Posterior vena cava (tissue), 2 donors: ENCODE data around the gene AMN1. TPM values are rescaled to one million over a fixed set of nuclear protein-coding genes. Genes with fewer than 3 reads are reported as not detected.

Experiments used
- DNase-seq: peaks from one replicate; pipeline ENCODE4 v3.0.0-alpha.2; 2020; ENCODE audit warnings: low spot score
- intact Hi-C, 2 donors: fragments of 100-400 bp; cut with DNase I; formaldehyde crosslinking; loops; one replicate each; pipeline versions ENCODE4 v1.14.1 to v1.14.2; 2022 to 2023
- total RNA-seq, 2 donors: library from RNA; stranded (reverse); fragmentation: NEBNext Ultra II Directional; extraction: Animal tissue kit (Norgen Biotek cat#: 25700); gene quantifications; one replicate each; pipeline ENCODE4 v1.2.1, GENCODE V29; 2021
- donor health status: DM: yes; HTN: yes; CAD: no.
- donor health status: DM: yes; HTN: yes; CAD: no.

Gene AMN1
- total RNA-seq, 2 donors from 2014 or later = 10.5 to 12.3 TPM

DNA sequence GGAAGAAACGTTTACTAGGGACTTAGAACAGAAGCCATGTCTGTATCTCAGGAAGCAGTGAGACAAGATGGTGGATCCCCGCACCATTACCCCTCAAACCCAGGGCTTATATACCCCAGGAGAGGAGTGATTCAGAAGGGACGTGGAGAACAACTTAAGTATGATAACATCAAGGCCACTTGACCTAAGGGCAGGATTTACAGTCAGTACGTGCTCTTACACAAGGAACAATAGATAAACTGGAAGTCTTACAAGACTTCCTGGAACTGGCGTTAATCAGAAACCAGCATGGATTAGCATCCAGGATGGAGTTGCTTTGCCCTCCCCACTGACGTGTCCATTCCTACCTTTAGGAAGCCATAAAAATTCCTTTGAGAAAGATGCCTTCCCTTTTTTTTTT, 77.9 kb downstream of the AMN1 start:
- DNase-seq = no peak
- intact Hi-C loops = loop anchor here in 1 of 2 donors (10.0 kb wide), 1 partner anchor 654 kb away; no protein-coding TSS in a partner anchor

DNA sequence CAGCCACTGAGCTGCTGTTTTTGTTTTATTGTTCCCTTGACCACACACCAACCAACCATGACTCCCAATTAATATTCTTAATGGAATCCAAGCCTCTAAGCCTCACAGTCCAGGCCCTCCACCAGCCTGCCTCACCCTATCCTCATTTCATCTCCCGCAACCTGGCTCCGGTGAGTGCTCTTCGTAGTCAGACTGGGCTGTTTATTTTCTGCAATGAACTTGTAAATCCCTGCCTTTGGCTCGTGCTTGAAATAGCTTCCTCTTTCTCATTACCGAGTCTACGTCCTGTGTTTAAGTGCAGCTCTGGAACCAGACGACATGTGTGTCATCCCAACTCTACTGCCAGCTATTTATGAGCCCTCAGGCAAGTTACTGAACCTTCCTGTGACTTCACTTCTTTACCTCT, 81.7 kb downstream of the AMN1 start:
- no peak for DNase-seq
- intact Hi-C loops = no loop called here

DNA sequence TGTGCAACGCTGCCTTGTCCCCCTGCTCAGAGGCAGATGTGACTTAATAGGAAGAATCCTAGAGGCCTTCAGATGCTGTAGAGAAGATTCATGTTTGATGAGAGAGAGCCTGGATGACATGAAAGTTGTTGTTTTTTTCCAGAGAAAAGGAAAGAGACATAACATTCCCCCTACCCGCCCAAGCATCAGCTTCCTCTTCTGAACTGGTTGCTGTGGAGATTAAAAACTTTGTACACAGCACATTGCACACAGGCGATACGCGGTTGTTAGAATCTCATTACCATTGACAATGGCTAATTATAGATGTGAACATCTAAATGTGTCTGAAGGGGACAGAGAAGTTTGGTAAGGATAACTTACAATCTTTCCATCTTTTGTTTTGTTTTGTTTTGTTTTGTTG, 82.9 kb downstream of the AMN1 start:
- intact Hi-C loops = no loop called here
- DNase-seq = no peak

DNA sequence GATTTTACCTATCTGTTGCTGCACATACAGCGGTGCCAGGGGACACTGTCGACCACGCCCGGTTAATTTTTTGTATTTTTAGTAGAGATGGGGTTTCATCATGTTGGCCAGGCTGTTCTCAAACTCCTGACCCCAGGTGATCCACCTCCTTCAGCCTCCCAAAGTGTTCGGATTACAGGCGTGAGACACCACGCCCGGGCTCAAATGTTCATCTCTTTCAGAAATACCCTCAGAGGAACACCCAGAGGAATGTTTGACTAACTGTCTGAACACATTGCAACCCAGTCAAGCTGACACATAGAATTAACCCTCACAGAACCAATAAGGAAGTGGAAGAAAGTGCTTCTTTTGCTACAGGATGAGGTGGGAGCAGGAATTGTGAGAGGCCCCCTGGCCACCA, 84.3 kb downstream of the AMN1 start:
- DNase-seq = no peak
- intact Hi-C loops = no loop called here

DNA sequence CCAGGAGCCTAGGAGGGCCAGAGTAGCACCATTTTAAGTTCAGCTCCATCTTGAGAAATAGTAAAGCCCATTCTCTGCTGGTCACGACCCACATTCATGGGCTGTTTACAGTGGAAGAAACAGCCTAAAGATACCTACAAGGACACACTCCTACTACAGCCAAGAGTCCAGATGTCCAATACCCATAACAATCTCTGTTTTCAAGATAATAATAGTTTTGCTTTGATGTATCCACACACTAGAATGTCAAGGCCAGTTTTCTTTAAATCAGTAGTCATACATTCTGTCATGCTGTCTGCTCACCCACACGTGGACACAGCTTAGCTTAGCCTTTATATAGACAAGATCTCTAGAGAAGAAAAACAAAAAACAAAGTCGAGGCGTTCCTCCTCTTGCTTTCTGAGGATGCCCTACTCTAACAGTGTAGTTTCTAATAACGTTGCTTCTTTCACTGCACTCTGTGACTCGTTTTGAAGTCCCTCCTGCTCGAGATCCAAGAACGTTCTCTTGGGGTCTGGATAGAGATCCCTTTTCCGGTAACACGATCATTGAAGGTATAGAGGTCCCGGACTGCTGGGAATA, 87.2 kb downstream of the AMN1 start:
- intact Hi-C loops = no loop called here

DNA sequence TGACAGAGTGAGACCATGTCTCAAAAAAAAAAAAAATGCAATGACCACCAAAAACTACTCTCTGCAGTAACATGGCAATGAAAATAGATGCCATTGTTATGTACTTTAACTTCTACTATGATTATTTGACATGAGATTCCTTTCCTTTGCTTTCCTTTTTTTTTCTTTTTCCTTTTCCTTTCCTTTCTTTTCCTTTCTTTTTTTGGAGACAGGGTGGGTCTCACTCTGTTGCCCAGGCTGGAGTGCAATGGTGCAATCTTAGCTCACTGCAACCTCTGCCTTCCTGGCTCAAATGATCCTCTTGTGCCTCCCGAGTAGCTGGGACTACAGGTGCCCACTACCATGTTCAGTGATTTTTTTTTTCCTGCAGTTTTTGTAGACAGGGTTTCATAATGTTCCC, 94.2 kb downstream of the AMN1 start:
- DNase-seq = no peak
- intact Hi-C loops = loop anchor here in 1 of 2 donors (5.0 kb wide), 1 partner anchor 232 kb away; no protein-coding TSS in a partner anchor

More for the DNA sequence above, 87.2 kb downstream of the AMN1 start:
- no peak for DNase-seq

DNA sequence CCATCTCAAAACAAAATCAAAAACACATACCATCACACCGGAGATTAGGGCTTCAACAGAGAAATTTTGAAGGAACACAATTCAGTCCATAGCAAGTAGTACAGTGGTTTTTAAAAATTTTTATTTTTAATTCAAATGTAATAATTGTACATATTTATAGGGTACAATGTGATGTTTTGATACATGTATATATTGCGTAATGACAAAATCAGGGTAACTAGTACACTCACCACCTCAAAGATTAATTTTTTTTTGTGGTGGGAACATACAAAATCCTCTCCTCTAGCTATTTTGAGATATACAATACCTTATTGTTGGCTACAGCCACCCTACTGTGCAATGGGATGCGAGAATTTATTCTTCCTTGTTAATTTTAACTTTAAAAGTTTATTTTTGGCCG, 95.4 kb downstream of the AMN1 start:
- intact Hi-C loops = no loop called here
- DNase-seq = no peak

DNA sequence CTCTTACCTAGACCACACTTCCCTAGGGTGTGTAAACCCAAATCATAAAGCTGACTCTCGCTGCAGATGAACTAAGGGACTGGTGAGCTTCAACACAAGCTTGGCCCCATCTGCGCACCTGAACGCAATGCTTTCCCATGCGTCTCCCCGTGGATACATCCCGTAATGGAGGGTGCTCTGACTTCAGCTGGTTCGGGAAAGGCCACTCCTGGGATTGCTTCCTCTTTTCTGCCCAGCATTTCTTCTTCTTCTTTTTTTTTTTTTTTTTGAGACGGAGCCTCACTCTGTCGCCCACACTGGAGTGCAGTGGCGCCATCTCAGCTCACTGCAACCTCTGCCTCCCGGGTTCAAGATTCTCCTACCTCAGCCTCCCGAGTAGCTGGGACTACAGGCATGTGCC, 97.0 kb downstream of the AMN1 start:
- intact Hi-C loops = no loop called here
- no peak for DNase-seq

DNA sequence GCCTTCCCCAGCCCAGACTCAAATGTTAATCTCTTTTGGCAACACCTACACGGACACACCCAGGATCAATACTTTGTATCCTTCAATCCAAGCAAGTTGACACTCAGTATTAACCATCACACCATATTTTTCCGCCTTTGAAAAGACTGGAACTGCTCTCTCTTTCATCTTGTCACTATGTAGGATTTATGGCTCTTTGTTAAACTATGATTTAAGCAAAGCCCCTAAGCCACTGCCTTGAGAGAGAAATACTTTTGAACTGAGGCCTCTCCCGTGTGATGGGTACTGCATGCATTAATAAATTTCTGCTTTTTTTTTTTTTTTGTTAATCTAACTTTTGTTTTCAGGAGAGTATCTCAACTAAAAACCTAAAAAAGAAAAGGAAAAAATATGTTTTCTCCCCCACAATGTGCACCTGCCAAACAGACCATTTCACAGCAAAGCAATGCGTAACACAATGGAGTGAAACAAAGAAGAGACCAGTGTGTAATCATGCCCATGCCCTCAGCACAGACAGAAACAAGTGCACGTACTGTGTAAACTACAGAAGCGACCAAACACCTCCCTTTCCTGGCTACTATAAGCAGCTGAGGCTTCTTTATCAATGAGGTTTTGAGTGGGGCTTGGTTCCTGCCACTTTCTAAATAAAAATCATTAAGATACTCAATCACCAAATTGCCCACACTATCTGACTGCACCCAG, 97.6 kb downstream of the AMN1 start:
- intact Hi-C loops = no loop called here
- no peak for DNase-seq

DNA sequence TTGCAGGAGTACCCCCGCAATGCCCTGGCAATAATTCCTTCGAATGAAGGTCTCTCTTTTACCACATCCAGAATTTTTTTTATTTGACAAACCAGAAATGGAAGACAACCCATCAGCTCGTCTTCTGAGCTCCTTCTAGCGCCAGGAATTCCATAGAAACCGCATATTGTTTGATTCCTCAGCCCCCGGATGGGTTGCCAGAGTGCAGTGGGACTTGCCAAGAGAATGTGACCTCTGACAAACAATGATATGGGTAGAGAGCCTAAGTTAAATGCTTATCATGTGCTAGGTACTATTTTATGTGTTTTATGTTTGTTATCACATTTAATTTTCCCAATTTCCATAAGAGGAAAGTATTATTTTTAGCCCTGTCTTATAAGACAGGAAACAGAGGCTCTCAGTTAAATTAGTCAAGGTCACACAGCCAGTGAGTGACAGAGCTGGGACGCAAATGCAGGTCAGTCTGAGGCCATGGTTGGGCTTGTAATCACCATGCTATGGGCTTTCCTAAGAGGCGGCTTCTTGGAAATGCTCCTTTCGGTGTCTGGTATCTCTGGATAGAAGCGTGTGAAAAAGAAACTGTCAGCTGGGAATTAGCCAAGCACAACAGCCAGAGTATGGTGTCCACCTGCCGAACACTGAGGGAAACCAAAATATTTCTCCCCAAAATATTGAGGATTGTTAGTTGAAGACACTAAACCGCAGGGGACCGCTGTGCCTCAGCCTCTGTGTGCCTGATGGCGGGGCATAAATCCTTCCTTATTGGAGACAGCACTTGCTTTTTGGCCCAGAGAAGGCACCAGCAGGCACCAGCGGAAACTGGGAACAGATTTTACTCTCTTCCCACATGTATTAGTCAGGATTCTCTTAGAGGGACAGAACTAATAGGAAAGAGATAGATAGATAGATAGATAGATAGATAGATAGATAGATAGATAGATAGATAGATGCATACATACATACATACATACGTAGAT, 98.8 kb downstream of the AMN1 start:
- DNase-seq = no peak
- intact Hi-C loops = loop anchor here in 1 of 2 donors (10.0 kb wide), 1 partner anchor 55 kb away; no protein-coding TSS in a partner anchor

DNA sequence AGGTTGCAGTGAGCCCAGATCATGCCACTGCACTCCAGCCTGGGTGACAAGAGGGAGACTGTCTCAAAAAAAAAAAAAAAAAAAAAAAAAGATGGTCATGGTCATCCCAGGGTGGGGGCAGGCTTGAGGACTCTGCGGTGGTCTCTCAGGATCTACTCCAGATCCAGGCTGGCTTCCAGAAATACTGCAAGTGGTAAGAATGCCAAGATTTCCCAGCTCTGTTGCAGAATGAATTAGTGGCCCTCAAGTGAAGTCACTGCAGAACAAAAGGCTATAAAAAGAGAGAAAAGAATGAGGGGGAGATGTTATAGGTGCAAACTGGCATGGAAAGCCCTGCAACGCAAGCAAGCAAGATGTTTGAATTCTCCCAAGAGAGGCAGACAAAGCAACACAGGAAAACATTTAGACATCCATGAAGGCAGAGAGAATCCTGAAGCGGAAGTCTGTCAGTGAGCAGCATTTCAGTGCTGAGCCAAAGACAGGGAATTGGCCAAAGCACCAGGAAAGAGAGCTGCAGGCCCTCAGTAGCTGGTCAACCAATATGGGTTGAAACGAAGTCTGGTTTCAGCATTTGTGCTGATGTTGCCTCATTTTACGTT, 101.3 kb downstream of the AMN1 start:
- DNase-seq = no peak
- intact Hi-C loops = loop anchor here in 1 of 2 donors (10.0 kb wide), 1 partner anchor 53 kb away; no protein-coding TSS in a partner anchor

DNA sequence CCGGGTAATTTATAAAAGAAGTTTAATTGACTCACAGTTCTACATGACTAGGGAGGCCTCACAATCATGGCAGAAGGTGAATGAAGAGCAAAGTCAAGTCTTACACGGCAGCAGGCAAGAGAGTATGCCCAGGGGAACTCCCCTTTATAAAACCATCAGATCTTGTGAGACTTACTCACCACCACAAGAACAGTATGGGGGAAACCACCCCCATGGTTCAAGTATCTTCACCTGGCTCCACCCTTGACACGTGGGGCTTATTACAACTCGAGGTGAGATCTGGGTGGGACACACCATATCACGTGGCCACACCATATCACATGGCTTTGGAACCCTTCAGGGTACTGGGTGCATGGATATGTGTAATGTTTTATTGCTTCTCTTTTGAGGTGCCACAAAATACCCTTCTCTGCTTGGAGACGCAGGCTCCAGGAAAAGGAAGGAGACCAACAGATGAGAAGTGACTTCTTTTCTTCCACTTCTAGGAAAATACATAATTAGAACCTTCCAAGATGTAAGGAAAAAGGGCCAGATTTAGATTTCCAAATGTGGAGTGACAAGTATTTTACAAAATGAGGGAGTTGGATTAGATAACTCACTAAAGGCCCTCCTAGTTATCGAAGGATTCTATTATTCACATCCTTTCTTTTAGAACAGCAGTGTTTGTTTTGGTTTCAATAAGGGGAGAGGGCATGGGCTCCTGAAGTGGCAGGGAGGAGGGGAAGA, 102.4 kb downstream of the AMN1 start:
- no peak for DNase-seq
- intact Hi-C loops = loop anchor here in 1 of 2 donors (10.0 kb wide), 1 partner anchor 52 kb away; no protein-coding TSS in a partner anchor

DNA sequence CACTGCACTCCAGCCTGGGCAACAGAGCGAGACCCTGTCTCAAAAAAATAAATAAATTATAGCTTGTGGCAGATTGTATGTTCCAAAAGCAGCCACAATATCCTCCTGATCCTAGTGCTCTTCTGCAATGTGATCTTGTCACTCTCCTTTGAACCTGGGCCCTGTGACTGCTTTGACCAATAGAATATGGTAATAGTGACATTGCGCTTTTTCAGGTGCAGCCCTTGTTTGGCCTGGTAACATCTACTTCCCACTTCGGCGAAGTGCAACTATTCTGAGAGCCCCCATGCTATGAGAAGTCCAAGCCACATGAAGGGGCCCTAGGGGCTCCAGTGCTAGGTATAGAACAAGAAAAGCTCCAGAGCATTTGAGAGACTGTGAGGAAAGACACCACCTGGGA, 106.8 kb downstream of the AMN1 start:
- DNase-seq = no peak
- intact Hi-C loops = loop anchor here in 1 of 2 donors (10.0 kb wide), 1 partner anchor 47 kb away; no protein-coding TSS in a partner anchor

Other genes starting within 250 kb of the AMN1 start
- gene DENND5B, start 137.9 kb downstream of the AMN1 start, total RNA-seq = 10 to 100 TPM; 13.1 to 19.7 TPM
- gene ETFBKMT, start 69.3 kb downstream of the AMN1 start, total RNA-seq = 1 to 10 TPM; 2.9 to 3.2 TPM
- 10 to 100 TPM; 46.4 to 51.0 TPM for gene RESF1, start 230.4 kb upstream of the AMN1 start, total RNA-seq